ENCODE data around the gene PBX1. TPM values are rescaled to one million over a fixed set of nuclear protein-coding genes. Genes with fewer than 3 reads are reported as not detected.

Gene PBX1
- total RNA-seq, 1 donor from 2014 or later: 37.4 TPM

GRCh38 chr1:164644774-164645644 lies 86.0 kb downstream of the PBX1 start:
- no peak overlapping the region for H3K4me3 ChIP-seq
- no peak for DNase-seq (ENCODE audit: low spot score in 2 of 2)
- TF ChIP-seq CTCF (IDR thresholded peaks at IDR 0.05): no peak
- no peak overlapping the region for H3K27ac ChIP-seq
- H3K9me3 ChIP-seq: no peaks in the 10 kb centered on the region
- H3K4me1 ChIP-seq: peaks cover 0 to 21% of the 10 kb centered on the region in 2 donors
- intact Hi-C loops (cut with DNase I): loop anchor here (5.0 kb wide), 1 partner anchor 57 kb away; no protein-coding TSS in a partner anchor
- no peaks in the 10 kb centered on the region for H3K36me3 ChIP-seq
- H3K27me3 ChIP-seq: no peaks in the 10 kb centered on the region

- H3K4me3 ChIP-seq: no peak overlapping the region
- peaks cover 0 to 18% of the 10 kb centered on the region in 2 donors for H3K4me1 ChIP-seq
- no peak for TF ChIP-seq CTCF (IDR thresholded peaks at IDR 0.05)
- no peaks in the 10 kb centered on the region for H3K27me3 ChIP-seq
- DNase-seq (ENCODE audit: low spot score in 2 of 2): no peak
- intact Hi-C loops (cut with DNase I): loop anchor here (5.0 kb wide), 1 partner anchor 56 kb away; no protein-coding TSS in a partner anchor
- H3K27ac ChIP-seq: no peak overlapping the region
- H3K9me3 ChIP-seq: no peaks in the 10 kb centered on the region
- H3K36me3 ChIP-seq: no peaks in the 10 kb centered on the region
Measured at GRCh38 chr1:164645921-164646320, 86.9 kb downstream of the PBX1 start.

GRCh38 chr1:164647211-164647610 lies 88.2 kb downstream of the PBX1 start:
- no peak overlapping the region for H3K4me3 ChIP-seq
- no peak overlapping the region for H3K27ac ChIP-seq
- no peak for DNase-seq (ENCODE audit: low spot score in 2 of 2)
- H3K27me3 ChIP-seq: no peaks in the 10 kb centered on the region
- peaks cover 0 to 12% of the 10 kb centered on the region in 2 donors for H3K4me1 ChIP-seq
- TF ChIP-seq CTCF (IDR thresholded peaks at IDR 0.05): no peak
- intact Hi-C loops (cut with DNase I): loop anchor here (5.0 kb wide), 1 partner anchor 55 kb away; no protein-coding TSS in a partner anchor
- H3K36me3 ChIP-seq: no peaks in the 10 kb centered on the region
- H3K9me3 ChIP-seq: no peaks in the 10 kb centered on the region

GRCh38 chr1:164648636-164649035 lies 89.7 kb downstream of the PBX1 start:
- TF ChIP-seq CTCF (IDR thresholded peaks at IDR 0.05): no peak
- Histone ChIP-seq H3K4me1 (peaks cover 0 to 12% of the 10 kb centered on the region in 2 donors), H3K27me3 (no peaks in the 10 kb centered on the region), H3K4me3 (no peak overlapping the region), H3K36me3 (no peaks in the 10 kb centered on the region), H3K27ac (no peak overlapping the region), H3K9me3 (no peaks in the 10 kb centered on the region)
- no peak for DNase-seq (ENCODE audit: low spot score in 2 of 2)
- intact Hi-C loops (cut with DNase I): loop anchor here (5.0 kb wide), 1 partner anchor 54 kb away; no protein-coding TSS in a partner anchor

- Histone ChIP-seq H3K4me1 (peaks cover 0 to 12% of the 10 kb centered on the region in 2 donors), H3K9me3 (no peaks in the 10 kb centered on the region), H3K36me3 (no peaks in the 10 kb centered on the region), H3K27ac (no peak overlapping the region), H3K27me3 (no peaks in the 10 kb centered on the region), H3K4me3 (no peak overlapping the region)
- DNase-seq (ENCODE audit: low spot score in 2 of 2): no peak
- intact Hi-C loops (cut with DNase I): loop anchor here (5.0 kb wide), 1 partner anchor 53 kb away; no protein-coding TSS in a partner anchor
- TF ChIP-seq CTCF (IDR thresholded peaks at IDR 0.05): no peak
Measured at GRCh38 chr1:164649146-164649545, 90.2 kb downstream of the PBX1 start.

Measured in ascending aorta (tissue), 2 donors.